ENCODE data around the gene ZBTB25. TPM values are rescaled to one million over a fixed set of nuclear protein-coding genes. Genes with fewer than 3 reads are reported as not detected.
A peak's percentile ranks its signal among the peaks of the same experiment; 100 is the strongest.

The ZBTB25 gene
- total RNA-seq, 1 experiment from 2014 or later: 10.0 TPM

GRCh38 chr14:64502887-64503433 lies 678 bp downstream of the ZBTB25 start:
- ChIA-PET POLR2A (interaction anchor here (0.6 to 1.0 kb wide), 3 partner anchors 40 to 115 kb away, joined by 4 to 10 read pairs (median 4); no protein-coding TSS in a partner anchor), CTCF (interaction anchor here (0.6 kb wide), 1 partner anchor 467 kb away, joined by 4 read pairs; no protein-coding TSS in a partner anchor)
- H3K9me3 Mint-ChIP-seq (ENCODE audit: unreplicated experiment): no peaks in the 10 kb centered on the region
- peak overlapping the region; percentile 97 for H3K4me3 ChIP-seq (ENCODE audit: low read depth, low read length)
- H3K36me3 ChIP-seq (ENCODE audit: control insufficient read depth, insufficient read depth, low read length): no peaks in the 10 kb centered on the region
- peak in 1 of 2 experiments; percentile 24 for DNase-seq
- H3K4me3 Mint-ChIP-seq (ENCODE audit: unreplicated experiment): peak overlapping the region; percentile 78
- no TSS peak for BruUV-seq (replicated peaks)
- no peaks in the 10 kb centered on the region for H3K27me3 ChIP-seq (replicated peaks; ENCODE audit: control insufficient read depth, insufficient read depth, low read length)
- peak overlapping the region; percentile 81 for H3K27ac Mint-ChIP-seq (ENCODE audit: unreplicated experiment)
- H3K9me3 ChIP-seq: no peaks in the 10 kb centered on the region
- no peaks in the 10 kb centered on the region for H3K27me3 Mint-ChIP-seq (ENCODE audit: insufficient read depth, unreplicated experiment)
- peaks cover 25% of the 10 kb centered on the region for H3K4me1 ChIP-seq
- peaks cover 43% of the 10 kb centered on the region for H3K36me3 Mint-ChIP-seq (ENCODE audit: insufficient read depth, unreplicated experiment)
- no peak for TF ChIP-seq CTCF (IDR thresholded peaks at IDR 0.05; ENCODE audit: insufficient read depth in 1 of 2, low read depth in 1 of 2, low read length in 1 of 2, severe bottlenecking in 1 of 2, unreplicated experiment in 1 of 2)
- intact Hi-C loops (cut with micrococcal nuclease; ENCODE audit: unreplicated experiment): loop anchor here (1.0 to 10.0 kb wide), 4 partner anchors 38 to 392 kb away; partner anchors contain the start of genes AKAP5 and MTHFD1
- peaks cover 11% of the 10 kb centered on the region for H3K4me1 Mint-ChIP-seq (ENCODE audit: low read depth, unreplicated experiment)

GRCh38 chr14:64502456-64502855 lies 1.2 kb downstream of the ZBTB25 start:
- peak overlapping the region; percentile 78 for H3K4me3 Mint-ChIP-seq (ENCODE audit: unreplicated experiment)
- no peak for DNase-seq
- H3K4me1 ChIP-seq: peaks cover 25% of the 10 kb centered on the region
- H3K4me1 Mint-ChIP-seq (ENCODE audit: low read depth, unreplicated experiment): peaks cover 6% of the 10 kb centered on the region
- H3K27ac Mint-ChIP-seq (ENCODE audit: unreplicated experiment): peak overlapping the region; percentile 81
- no peaks in the 10 kb centered on the region for H3K9me3 ChIP-seq
- ChIA-PET CTCF (interaction anchor here (0.9 kb wide), 1 partner anchor 158 kb away, joined by 3 read pairs; no protein-coding TSS in a partner anchor), POLR2A (interaction anchor here (0.6 to 1.0 kb wide), 2 partner anchors 40 to 115 kb away, joined by 4 read pairs; no protein-coding TSS in a partner anchor)
- BruUV-seq (replicated peaks): no TSS peak
- intact Hi-C loops (cut with micrococcal nuclease; ENCODE audit: unreplicated experiment): loop anchor here (5.0 to 10.0 kb wide), 3 partner anchors 115 to 392 kb away; partner anchors contain the start of gene MTHFD1
- no peak for TF ChIP-seq CTCF (IDR thresholded peaks at IDR 0.05; ENCODE audit: insufficient read depth in 1 of 2, low read depth in 1 of 2, low read length in 1 of 2, severe bottlenecking in 1 of 2, unreplicated experiment in 1 of 2)
- H3K27me3 Mint-ChIP-seq (ENCODE audit: insufficient read depth, unreplicated experiment): no peaks in the 10 kb centered on the region
- H3K36me3 ChIP-seq (ENCODE audit: control insufficient read depth, insufficient read depth, low read length): no peaks in the 10 kb centered on the region
- no peaks in the 10 kb centered on the region for H3K27me3 ChIP-seq (replicated peaks; ENCODE audit: control insufficient read depth, insufficient read depth, low read length)
- H3K4me3 ChIP-seq (ENCODE audit: low read depth, low read length): peak overlapping the region; percentile 97
- no peaks in the 10 kb centered on the region for H3K9me3 Mint-ChIP-seq (ENCODE audit: unreplicated experiment)
- peaks cover 43% of the 10 kb centered on the region for H3K36me3 Mint-ChIP-seq (ENCODE audit: insufficient read depth, unreplicated experiment)

GRCh38 chr14:64501411-64502171 lies 2.0 kb downstream of the ZBTB25 start:
- no peaks in the 10 kb centered on the region for H3K9me3 Mint-ChIP-seq (ENCODE audit: unreplicated experiment)
- H3K36me3 Mint-ChIP-seq (ENCODE audit: insufficient read depth, unreplicated experiment): peaks cover 43% of the 10 kb centered on the region
- peak overlapping the region; percentile 22 for H3K27ac Mint-ChIP-seq (ENCODE audit: unreplicated experiment)
- intact Hi-C loops (cut with micrococcal nuclease; ENCODE audit: unreplicated experiment): loop anchor here (5.0 to 10.0 kb wide), 3 partner anchors 114 to 393 kb away; partner anchors contain the start of gene MTHFD1
- Histone ChIP-seq H3K9me3 (no peaks in the 10 kb centered on the region), H3K27me3 (replicated peaks; ENCODE audit: control insufficient read depth, insufficient read depth, low read length) (no peaks in the 10 kb centered on the region), H3K4me1 (peaks cover 22% of the 10 kb centered on the region), H3K4me3 (ENCODE audit: low read depth, low read length) (no peak overlapping the region), H3K36me3 (ENCODE audit: control insufficient read depth, insufficient read depth, low read length) (no peaks in the 10 kb centered on the region)
- POLR2A ChIA-PET: no interaction called here
- BruUV-seq (replicated peaks): no TSS peak
- no peaks in the 10 kb centered on the region for H3K27me3 Mint-ChIP-seq (ENCODE audit: insufficient read depth, unreplicated experiment)
- CTCF ChIA-PET: interaction anchor here (0.8 to 0.9 kb wide), 3 partner anchors 16 to 157 kb away, joined by 3 read pairs; no protein-coding TSS in a partner anchor
- peak overlapping the region; percentile 78 for H3K4me3 Mint-ChIP-seq (ENCODE audit: unreplicated experiment)
- peak; percentile 55 to 76 for DNase-seq
- H3K4me1 Mint-ChIP-seq (ENCODE audit: low read depth, unreplicated experiment): peaks cover 6% of the 10 kb centered on the region
- TF ChIP-seq CTCF (IDR thresholded peaks at IDR 0.05; ENCODE audit: insufficient read depth in 1 of 2, low read depth in 1 of 2, low read length in 1 of 2, severe bottlenecking in 1 of 2, unreplicated experiment in 1 of 2): no peak

Data from Caco-2 (cell line).